ENCODE data around the gene NADSYN1.

DNA sequence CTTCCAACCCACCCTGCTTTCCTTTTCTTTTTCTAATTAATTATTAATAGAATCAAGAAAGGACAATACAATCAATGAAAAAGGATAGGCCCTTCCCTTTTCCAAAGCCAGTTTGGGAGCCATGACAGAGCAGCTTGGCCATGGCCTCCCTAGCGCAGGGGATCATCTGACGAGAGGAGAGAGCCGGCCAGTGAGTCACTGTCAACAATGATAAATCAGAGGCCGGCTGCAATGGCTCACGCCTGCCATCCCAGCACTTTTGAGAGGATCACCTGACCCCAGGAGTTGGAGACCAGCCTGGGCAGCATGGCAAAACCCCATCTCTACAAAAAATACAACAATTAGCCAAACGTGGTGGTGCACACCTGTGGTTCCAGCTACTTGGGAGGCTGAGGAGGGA lies 46.5 kb downstream of the NADSYN1 start:
- TF ChIP-seq, protein P1, sequence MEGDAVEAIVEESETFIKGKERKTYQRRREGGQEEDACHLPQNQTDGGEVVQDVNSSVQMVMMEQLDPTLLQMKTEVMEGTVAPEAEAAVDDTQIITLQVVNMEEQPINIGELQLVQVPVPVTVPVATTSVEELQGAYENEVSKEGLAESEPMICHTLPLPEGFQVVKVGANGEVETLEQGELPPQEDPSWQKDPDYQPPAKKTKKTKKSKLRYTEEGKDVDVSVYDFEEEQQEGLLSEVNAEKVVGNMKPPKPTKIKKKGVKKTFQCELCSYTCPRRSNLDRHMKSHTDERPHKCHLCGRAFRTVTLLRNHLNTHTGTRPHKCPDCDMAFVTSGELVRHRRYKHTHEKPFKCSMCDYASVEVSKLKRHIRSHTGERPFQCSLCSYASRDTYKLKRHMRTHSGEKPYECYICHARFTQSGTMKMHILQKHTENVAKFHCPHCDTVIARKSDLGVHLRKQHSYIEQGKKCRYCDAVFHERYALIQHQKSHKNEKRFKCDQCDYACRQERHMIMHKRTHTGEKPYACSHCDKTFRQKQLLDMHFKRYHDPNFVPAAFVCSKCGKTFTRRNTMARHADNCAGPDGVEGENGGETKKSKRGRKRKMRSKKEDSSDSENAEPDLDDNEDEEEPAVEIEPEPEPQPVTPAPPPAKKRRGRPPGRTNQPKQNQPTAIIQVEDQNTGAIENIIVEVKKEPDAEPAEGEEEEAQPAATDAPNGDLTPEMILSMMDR (IDR thresholded peaks at IDR 0.05; ENCODE audit: poor library complexity, severe bottlenecking): no peak
- TF ChIP-seq POLR2AphosphoS5 (IDR thresholded peaks at IDR 0.05) (no peak), EZH2 (IDR thresholded peaks at IDR 0.05; ENCODE audit: borderline replicate concordance, insufficient read depth, low read length, poor library complexity, severe bottlenecking) (no peak)
